ENCODE measurements around the gene ASTN2. TPM values are rescaled to one million over a fixed set of nuclear protein-coding genes. Genes with fewer than 3 reads are reported as not detected.

The ASTN2 gene
- total RNA-seq, 1 donor from 2014 or later = 12.2 TPM

DNA sequence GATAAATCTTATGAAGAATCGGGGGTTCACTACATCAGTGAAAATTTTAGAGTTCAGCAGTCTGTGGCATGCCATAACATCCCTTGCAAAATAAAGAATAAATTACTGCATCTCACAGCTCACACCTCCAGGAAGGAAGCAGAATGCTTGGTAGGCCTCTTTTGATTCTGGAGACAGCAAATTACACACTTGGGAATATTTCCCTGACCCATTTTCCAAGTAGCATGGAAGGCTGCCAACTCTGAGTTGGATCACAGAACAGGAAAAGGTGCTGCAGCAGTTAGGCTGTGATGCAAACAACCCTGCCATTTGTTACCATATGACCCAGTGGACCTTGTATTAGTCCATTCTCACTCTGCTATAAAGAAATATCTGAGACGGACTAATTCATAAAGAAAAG lies 293.5 kb downstream of the ASTN2 start:
- TF ChIP-seq, protein P1, sequence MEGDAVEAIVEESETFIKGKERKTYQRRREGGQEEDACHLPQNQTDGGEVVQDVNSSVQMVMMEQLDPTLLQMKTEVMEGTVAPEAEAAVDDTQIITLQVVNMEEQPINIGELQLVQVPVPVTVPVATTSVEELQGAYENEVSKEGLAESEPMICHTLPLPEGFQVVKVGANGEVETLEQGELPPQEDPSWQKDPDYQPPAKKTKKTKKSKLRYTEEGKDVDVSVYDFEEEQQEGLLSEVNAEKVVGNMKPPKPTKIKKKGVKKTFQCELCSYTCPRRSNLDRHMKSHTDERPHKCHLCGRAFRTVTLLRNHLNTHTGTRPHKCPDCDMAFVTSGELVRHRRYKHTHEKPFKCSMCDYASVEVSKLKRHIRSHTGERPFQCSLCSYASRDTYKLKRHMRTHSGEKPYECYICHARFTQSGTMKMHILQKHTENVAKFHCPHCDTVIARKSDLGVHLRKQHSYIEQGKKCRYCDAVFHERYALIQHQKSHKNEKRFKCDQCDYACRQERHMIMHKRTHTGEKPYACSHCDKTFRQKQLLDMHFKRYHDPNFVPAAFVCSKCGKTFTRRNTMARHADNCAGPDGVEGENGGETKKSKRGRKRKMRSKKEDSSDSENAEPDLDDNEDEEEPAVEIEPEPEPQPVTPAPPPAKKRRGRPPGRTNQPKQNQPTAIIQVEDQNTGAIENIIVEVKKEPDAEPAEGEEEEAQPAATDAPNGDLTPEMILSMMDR (IDR thresholded peaks at IDR 0.05; ENCODE audit: insufficient read depth, low read length, poor library complexity, severe bottlenecking) = no peak
- DNase-seq (ENCODE audit: low read depth) = no peak
- Histone ChIP-seq H3K36me3 (ENCODE audit: control insufficient read depth, insufficient read depth, low read length) (no peaks in the 10 kb centered on the region), H3K27me3 (ENCODE audit: control insufficient read depth, insufficient read depth, low read length) (no peaks in the 10 kb centered on the region), H3K4me3 (ENCODE audit: low read depth, low read length) (no peak overlapping the region)

DNA sequence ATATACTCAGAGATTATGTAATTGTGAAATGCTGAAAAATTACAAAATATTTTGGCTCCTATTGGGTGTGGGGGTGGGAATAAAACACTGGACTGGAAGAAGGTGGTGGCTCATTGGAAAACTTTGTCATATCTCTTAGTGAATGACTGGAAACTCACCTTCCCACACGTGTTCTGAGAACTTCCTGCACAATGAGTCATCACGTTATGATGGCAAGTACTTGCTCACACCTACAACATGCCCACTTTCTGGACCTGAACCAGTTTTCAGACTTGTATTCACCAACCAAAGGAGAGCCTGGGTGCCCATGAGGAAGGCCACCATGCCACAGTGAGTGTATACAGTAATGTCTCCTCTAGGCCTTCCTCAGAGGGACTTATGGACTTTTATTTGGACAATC lies 294.8 kb downstream of the ASTN2 start:
- H3K4me3 ChIP-seq (ENCODE audit: low read depth, low read length) = no peak overlapping the region
- no peak for DNase-seq (ENCODE audit: low read depth)
- H3K27me3 ChIP-seq (ENCODE audit: control insufficient read depth, insufficient read depth, low read length) = no peaks in the 10 kb centered on the region
- TF ChIP-seq, protein P1 (IDR thresholded peaks at IDR 0.05; ENCODE audit: insufficient read depth, low read length, poor library complexity, severe bottlenecking) = no peak
- no peaks in the 10 kb centered on the region for H3K36me3 ChIP-seq (ENCODE audit: control insufficient read depth, insufficient read depth, low read length)

DNA sequence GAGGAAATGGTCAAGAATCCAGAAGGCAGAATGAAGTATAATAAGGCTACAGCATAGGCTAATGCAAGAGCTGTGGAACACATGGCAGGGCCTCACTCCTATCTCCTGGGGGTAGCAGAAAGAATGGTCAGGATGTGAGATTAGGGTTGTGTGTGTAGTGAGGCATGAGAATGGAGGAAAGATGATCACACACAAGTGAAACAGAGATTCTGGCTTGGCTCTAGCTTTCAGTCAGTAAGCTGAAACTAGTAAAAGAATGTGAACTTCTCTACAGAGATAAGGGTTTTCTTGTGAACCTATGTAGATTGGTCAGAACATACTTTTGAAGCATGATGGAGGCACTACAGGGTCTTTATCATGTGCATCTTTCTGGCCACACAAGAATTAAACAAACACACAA lies 298.8 kb downstream of the ASTN2 start:
- H3K36me3 ChIP-seq (ENCODE audit: control insufficient read depth, insufficient read depth, low read length) = no peaks in the 10 kb centered on the region
- H3K27me3 ChIP-seq (ENCODE audit: control insufficient read depth, insufficient read depth, low read length) = no peaks in the 10 kb centered on the region
- TF ChIP-seq, protein P1 (IDR thresholded peaks at IDR 0.05; ENCODE audit: insufficient read depth, low read length, poor library complexity, severe bottlenecking) = no peak
- H3K4me3 ChIP-seq (ENCODE audit: low read depth, low read length) = no peak overlapping the region
- no peak for DNase-seq (ENCODE audit: low read depth)

DNA sequence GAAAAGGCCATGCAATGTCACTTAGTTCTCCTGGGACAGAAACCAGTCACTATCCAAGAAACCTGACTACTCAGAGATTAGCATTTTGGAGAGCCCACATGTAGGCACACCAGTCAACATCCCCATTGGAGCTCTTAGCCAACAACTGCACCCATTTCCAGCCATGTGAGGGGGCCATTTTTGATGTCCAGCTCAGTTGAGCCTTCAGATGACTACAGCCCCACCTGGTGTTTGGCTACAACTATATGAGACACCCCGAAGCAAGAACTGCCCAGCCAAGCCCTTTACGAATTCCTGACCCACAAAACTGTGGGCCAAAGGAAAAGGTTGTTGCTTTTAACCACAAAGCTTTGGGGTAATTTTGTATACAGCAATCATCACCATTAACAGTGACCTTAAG lies 300.1 kb downstream of the ASTN2 start:
- DNase-seq (ENCODE audit: low read depth) = no peak
- Histone ChIP-seq H3K36me3 (ENCODE audit: control insufficient read depth, insufficient read depth, low read length) (no peaks in the 10 kb centered on the region), H3K27me3 (ENCODE audit: control insufficient read depth, insufficient read depth, low read length) (no peaks in the 10 kb centered on the region), H3K4me3 (ENCODE audit: low read depth, low read length) (no peak overlapping the region)
- TF ChIP-seq, protein P1 (IDR thresholded peaks at IDR 0.05; ENCODE audit: insufficient read depth, low read length, poor library complexity, severe bottlenecking) = no peak

DNA sequence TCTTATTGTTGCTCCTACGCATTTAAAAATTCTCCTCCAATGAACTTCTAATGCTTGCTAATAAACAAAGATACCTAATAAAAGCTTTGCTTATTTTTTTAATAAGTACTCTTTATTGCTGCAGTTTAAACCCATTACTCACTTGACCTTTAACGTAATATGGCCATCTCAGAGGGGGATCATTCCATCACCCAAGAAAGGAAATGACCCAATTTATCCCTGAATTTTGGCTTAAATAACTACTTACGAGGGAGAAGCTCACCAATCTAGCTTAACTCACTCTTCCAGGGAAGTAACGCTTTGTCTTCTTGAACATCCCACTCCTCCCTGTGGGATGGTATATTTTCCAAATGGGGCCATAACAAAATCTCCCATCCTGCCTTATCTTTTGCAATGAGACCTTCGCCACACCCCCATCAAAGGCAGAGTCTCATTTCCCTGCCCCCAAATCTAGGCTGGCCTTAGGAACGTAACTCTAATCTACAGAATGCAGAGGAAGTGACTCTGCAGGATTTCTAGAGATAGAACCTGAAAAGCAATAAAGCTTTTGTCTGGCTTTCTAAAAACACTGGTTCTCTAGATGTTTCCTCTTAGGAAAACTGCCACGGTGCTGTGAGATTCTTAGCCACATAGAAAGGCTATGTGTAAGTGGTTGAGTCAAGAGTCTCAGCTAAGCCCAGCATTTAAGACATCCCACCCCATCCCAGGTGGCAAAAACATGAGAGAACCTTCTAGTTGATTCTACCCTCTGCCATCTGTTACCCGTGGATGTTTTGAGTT lies 310.0 kb downstream of the ASTN2 start:
- TF ChIP-seq, protein P1 (IDR thresholded peaks at IDR 0.05; ENCODE audit: insufficient read depth, low read length, poor library complexity, severe bottlenecking) = no peak
- no peak for DNase-seq (ENCODE audit: low read depth)
- Histone ChIP-seq H3K27me3 (ENCODE audit: control insufficient read depth, insufficient read depth, low read length) (no peaks in the 10 kb centered on the region), H3K4me3 (ENCODE audit: low read depth, low read length) (no peak overlapping the region), H3K36me3 (ENCODE audit: control insufficient read depth, insufficient read depth, low read length) (no peaks in the 10 kb centered on the region)

DNA sequence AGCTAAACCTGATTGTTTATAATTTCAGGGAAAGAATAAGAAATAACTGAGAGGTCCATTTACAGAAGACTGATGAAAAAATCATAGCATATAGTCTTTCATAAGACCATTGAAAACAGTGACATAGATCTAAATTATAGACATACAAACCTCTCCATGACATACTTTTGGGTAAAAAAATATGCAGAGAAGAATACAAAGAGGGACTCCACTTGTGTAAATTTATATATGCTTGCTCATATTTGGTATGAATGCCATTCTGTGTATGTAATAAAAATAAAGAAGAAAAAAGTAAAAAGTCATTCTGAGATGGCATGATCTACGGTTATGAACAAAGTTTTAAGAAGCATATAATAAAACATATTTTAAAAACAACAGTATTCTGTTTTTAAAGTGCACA lies 310.7 kb downstream of the ASTN2 start:
- Histone ChIP-seq H3K36me3 (ENCODE audit: control insufficient read depth, insufficient read depth, low read length) (no peaks in the 10 kb centered on the region), H3K4me3 (ENCODE audit: low read depth, low read length) (no peak overlapping the region), H3K27me3 (ENCODE audit: control insufficient read depth, insufficient read depth, low read length) (no peaks in the 10 kb centered on the region)
- no peak for DNase-seq (ENCODE audit: low read depth)
- TF ChIP-seq, protein P1 (IDR thresholded peaks at IDR 0.05; ENCODE audit: insufficient read depth, low read length, poor library complexity, severe bottlenecking) = no peak
